Thoracic aorta (tissue), 2 donors: ENCODE results near the gene AFDN. TPM values are rescaled to one million over a fixed set of nuclear protein-coding genes. Genes with fewer than 3 reads are reported as not detected.
A peak's percentile ranks its signal among the peaks of the same experiment; 100 is the strongest.

ENCODE experiments used
- ATAC-seq: fragments of 150-250 bp; one replicate; pipeline ENCODE4 v1.8.0; 2017; ENCODE audit warnings: low read depth; ENCODE audit not compliant: insufficient number of reproducible peaks, low FRiP score
- DNase-seq: peaks from one replicate; pipeline ENCODE4 v3.0.0-alpha.2; 2020; ENCODE audit warnings: low spot score
- H3K27ac ChIP-seq, 2 donors: fragments of 200-600 bp; sonication (generic); 1 replicate in 1 of 2; 2 replicates in 1 of 2; pipeline ENCODE4 v1.5.1; 2016; ENCODE audit warnings: mild to moderate bottlenecking in 2 of 2, moderate library complexity in 2 of 2
- H3K27me3 ChIP-seq: fragments of 200-600 bp; sonication (generic); replicated peaks from 2 replicates; pipeline ENCODE4 v1.6.0; 2016; ENCODE audit warnings: mild to moderate bottlenecking; ENCODE audit not compliant: insufficient read depth
- H3K36me3 ChIP-seq: fragments of 200-600 bp; sonication (generic); one replicate; pipeline ENCODE4 v1.5.1; 2016
- H3K4me1 ChIP-seq, 2 donors: fragments of 200-600 bp; sonication (generic); 1 replicate in 1 of 2; 2 replicates in 1 of 2; pipeline versions ENCODE4 v1.5.1 to v1.6.0; 2016; ENCODE audit warnings: low read depth in 2 of 2, mild to moderate bottlenecking in 1 of 2; ENCODE audit not compliant: control insufficient read depth in 1 of 2
- H3K4me3 ChIP-seq: fragments of 200-600 bp; sonication (generic); 2 replicates; pipeline ENCODE4 v1.5.1; 2016; ENCODE audit warnings: mild to moderate bottlenecking
- H3K9me3 ChIP-seq: fragments of 200-600 bp; sonication (generic); 2 replicates; pipeline ENCODE4 v1.5.1; 2016
- CTCF ChIP-seq: fragments of 200-600 bp; sonication (generic); IDR thresholded peaks from one replicate; pipeline ENCODE4 v1.5.1; 2019; ENCODE audit warnings: antibody characterized with exemption
- total RNA-seq, 2 donors: library from RNA; depleted of rRNA; stranded (reverse); fragments of >200 nt; gene quantifications; one replicate each; pipeline versions ENCODE4 v1.1.0 to v1.2.3, GENCODE V29; 2016

The AFDN gene
- total RNA-seq, 2 donors from 2014 or later: 70.5 to 79.5 TPM

GRCh38 chr6:167892835-167893815, 66.4 kb downstream of the AFDN start:
- DNase-seq: no peak
- Histone ChIP-seq H3K9me3 (no peaks in the 10 kb centered on the region), H3K4me1 (no peaks in the 10 kb centered on the region), H3K27me3 (no peaks in the 10 kb centered on the region), H3K4me3 (no peak overlapping the region), H3K36me3 (no peaks in the 10 kb centered on the region), H3K27ac (no peak overlapping the region)
- ATAC-seq: no peak
- TF ChIP-seq CTCF: no peak

- no peak for DNase-seq
- H3K4me3 ChIP-seq: no peak overlapping the region
- no peak for ATAC-seq
These were observed 68.3 kb downstream of the AFDN start for GRCh38 chr6:167894965-167895364.

DNA sequence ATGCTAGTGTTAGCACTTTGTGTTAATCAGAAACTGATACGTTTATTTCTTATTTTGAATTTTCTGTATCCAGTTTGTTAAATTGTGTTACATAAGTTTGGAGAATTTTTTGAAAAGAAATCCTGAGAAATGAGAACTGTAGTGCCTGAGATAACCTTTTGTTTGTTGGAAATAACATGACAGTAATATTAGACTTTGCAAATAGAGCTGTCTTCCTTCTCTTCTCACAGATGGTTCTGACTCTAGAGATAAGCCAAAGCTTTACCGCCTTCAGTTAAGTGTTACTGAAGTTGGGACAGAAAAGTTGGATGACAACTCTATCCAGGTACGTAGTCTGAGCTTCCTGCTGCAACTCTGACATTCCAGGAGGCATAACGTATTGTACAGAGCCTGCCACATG, 69.9 kb downstream of the AFDN start:
- H3K36me3 ChIP-seq: no peaks in the 10 kb centered on the region
- DNase-seq (no peak), ATAC-seq (no peak)
- no peak for TF ChIP-seq CTCF
- no peak overlapping the region for H3K27ac ChIP-seq
- no peaks in the 10 kb centered on the region for H3K9me3 ChIP-seq
- H3K27me3 ChIP-seq: no peaks in the 10 kb centered on the region
- no peaks in the 10 kb centered on the region for H3K4me1 ChIP-seq
- no peak overlapping the region for H3K4me3 ChIP-seq

More at GRCh38 chr6:167894965-167895364, 68.3 kb downstream of the AFDN start:
- Histone ChIP-seq H3K4me1 (no peaks in the 10 kb centered on the region), H3K27me3 (no peaks in the 10 kb centered on the region), H3K36me3 (no peaks in the 10 kb centered on the region), H3K9me3 (no peaks in the 10 kb centered on the region), H3K27ac (no peak overlapping the region)
- no peak for TF ChIP-seq CTCF

GRCh38 chr6:167898673-167899311, 72.1 kb downstream of the AFDN start:
- no peak overlapping the region for H3K27ac ChIP-seq
- H3K9me3 ChIP-seq: no peaks in the 10 kb centered on the region
- TF ChIP-seq CTCF: peak; percentile 63
- H3K27me3 ChIP-seq: no peaks in the 10 kb centered on the region
- H3K4me1 ChIP-seq: no peaks in the 10 kb centered on the region
- ATAC-seq (no peak), DNase-seq (no peak)
- H3K4me3 ChIP-seq: no peak overlapping the region
- no peaks in the 10 kb centered on the region for H3K36me3 ChIP-seq

DNA sequence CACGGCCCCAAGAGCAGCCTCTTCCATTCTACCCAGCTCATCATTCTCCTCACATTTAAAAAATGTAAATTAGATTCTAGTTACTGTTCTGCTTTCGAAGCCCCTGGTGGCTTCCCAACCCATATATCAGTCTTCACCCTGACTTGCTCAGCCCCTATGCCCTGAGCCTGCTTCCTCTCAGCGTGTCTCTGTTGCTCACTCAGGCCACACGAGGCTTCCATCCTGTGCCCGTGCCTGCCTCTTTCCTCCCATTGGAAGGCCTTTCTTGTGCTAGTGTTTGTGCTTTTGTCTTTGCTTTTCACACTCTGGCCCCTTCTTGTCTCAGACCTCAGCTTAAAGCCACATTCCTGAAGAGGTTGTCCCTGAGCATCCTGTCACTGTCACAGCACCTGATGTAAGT, 78.1 kb downstream of the AFDN start:
- Histone ChIP-seq H3K36me3 (no peaks in the 10 kb centered on the region), H3K4me1 (no peaks in the 10 kb centered on the region), H3K27ac (no peak overlapping the region), H3K4me3 (no peak overlapping the region), H3K9me3 (no peaks in the 10 kb centered on the region), H3K27me3 (no peaks in the 10 kb centered on the region)
- no peak for TF ChIP-seq CTCF
- no peak for ATAC-seq
- DNase-seq: no peak
